GM13976 (cell line): Measurements from ENCODE around the gene EXD1.

Experiments used
- DNase-seq: peaks from one replicate; pipeline ENCODE4 v3.0.0; 2012; ENCODE audit warnings: low spot score
- in situ Hi-C: fragments of 300-500 bp; cut with MboI; formaldehyde crosslinking; loops from one replicate; pipeline ENCODE4 v1.12.0; 2022; ENCODE audit warnings: low sequenced_read_pairs, mixed read lengths, inconsistent platforms; ENCODE audit not compliant: unreplicated experiment
- TF ChIP-seq, protein P1 (sequence below): IDR thresholded peaks from 2 replicates; pipeline ENCODE4 v1.5.1; 2012; ENCODE audit warnings: borderline replicate concordance, mild to moderate bottlenecking; ENCODE audit not compliant: insufficient read depth; ENCODE audit errors: extremely low read depth, missing control alignments, control extremely low read depth

Gene EXD1, protein sequence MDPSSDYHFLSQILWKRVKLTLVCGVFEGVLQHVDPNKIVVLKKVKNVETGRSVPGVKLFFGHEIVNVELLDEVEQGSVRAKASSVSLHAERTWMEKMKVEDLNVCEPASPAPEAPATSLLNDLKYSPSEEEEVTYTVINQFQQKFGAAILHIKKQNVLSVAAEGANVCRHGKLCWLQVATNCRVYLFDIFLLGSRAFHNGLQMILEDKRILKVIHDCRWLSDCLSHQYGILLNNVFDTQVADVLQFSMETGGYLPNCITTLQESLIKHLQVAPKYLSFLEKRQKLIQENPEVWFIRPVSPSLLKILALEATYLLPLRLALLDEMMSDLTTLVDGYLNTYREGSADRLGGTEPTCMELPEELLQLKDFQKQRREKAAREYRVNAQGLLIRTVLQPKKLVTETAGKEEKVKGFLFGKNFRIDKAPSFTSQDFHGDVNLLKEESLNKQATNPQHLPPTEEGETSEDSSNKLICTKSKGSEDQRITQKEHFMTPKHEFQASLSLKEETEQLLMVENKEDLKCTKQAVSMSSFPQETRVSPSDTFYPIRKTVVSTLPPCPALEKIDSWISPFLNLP

GRCh38 chr15:41230650-41231421 lies at the start of gene EXD1, which contains the start of gene CHP1:
Gene EXD1 (minus strand): TSS chr15:41230757. CDS start chr15:41226575, 4,182 bp downstream.
Gene CHP1 (plus strand): TSS chr15:41231268. CDS start chr15:41231383, 115 bp downstream.
- in situ Hi-C loops = no loop called here
- TF ChIP-seq, protein P1, sequence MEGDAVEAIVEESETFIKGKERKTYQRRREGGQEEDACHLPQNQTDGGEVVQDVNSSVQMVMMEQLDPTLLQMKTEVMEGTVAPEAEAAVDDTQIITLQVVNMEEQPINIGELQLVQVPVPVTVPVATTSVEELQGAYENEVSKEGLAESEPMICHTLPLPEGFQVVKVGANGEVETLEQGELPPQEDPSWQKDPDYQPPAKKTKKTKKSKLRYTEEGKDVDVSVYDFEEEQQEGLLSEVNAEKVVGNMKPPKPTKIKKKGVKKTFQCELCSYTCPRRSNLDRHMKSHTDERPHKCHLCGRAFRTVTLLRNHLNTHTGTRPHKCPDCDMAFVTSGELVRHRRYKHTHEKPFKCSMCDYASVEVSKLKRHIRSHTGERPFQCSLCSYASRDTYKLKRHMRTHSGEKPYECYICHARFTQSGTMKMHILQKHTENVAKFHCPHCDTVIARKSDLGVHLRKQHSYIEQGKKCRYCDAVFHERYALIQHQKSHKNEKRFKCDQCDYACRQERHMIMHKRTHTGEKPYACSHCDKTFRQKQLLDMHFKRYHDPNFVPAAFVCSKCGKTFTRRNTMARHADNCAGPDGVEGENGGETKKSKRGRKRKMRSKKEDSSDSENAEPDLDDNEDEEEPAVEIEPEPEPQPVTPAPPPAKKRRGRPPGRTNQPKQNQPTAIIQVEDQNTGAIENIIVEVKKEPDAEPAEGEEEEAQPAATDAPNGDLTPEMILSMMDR = peak; percentile 87
- DNase-seq = peak; percentile 98

DNA sequence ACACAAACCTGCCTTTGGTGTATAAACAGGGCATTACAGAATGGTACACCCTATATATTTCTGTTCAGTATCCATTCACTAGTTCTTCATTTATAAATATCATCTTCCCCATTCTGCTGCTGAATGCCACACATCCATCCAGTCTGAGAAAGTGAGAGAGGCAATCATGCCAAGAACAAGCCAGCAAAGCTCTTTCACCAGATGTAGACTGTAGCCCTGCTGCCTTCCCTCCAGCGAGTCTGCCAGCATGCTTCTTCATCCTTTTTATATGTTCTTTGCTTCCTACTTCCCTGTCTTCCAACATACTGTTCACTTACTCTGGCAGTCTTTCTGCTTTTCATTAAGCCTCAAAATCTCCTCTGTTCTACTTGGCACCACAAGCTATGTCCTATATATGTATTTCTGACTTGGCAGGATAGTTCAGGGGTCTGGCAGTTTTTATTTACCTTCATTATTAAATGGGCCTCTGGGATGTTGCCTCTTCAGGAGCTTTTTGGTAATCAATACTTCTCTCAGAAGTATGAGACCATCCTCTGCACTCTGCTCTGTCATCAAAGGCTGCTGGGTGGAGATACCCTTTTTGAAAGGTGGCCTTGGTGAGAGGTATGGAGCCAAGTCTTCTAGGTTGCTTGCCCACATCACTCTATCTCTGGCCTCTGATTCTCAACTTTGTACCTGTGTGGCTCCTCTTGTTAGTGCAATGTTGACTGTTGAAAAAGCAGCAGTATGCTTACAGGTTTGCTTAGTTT lies 49.2 kb upstream of the EXD1 start:
- in situ Hi-C loops = no loop called here
- DNase-seq = no peak
- TF ChIP-seq, protein P1 = no peak

DNA sequence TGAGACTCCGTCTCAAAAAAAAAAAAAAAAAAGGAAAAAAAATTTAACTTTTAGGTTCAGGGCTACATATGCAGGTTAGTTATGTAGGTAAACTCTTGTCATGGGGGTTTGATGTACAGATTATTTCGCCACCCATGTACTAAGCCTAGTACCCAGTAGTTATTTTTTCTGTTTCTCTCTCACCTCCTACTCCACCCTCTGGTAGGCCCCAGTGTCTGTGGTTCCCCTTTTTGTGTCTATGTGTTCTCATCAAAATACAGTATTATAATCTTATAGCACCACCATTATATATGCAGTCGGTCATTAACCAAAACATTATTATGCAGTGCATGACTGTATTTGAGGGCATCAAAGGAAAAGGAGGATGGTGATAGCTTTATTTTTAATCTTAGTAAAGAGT lies 47.8 kb upstream of the EXD1 start:
- DNase-seq = no peak
- TF ChIP-seq, protein P1 = no peak
- in situ Hi-C loops = no loop called here

DNA sequence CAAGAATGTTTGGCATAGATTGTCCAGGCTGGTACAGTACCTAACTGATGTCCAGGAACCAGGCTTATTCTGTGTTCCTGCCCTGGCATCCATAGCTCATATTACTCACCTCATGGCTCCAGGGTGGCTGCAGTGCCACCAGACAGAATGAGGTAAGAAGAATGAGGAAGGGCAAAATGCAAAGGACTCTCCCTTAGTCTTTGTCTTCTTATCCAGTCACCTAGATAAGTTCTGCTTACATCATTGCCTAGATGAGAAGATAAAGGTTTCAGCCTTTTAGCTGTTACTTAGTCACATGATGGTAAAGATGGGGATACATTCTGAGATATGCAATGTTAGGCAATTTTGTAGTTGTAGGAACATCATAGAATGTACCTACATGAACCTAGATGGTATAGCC lies 46.3 kb upstream of the EXD1 start:
- TF ChIP-seq, protein P1 = no peak
- in situ Hi-C loops = no loop called here
- DNase-seq = no peak

- TF ChIP-seq, protein P1 = no peak
- no peak for DNase-seq
- in situ Hi-C loops = no loop called here
Measured at GRCh38 chr15:41269887-41270286, 39.3 kb upstream of the EXD1 start.

- in situ Hi-C loops = no loop called here
- TF ChIP-seq, protein P1 = no peak
- no peak for DNase-seq
Measured at GRCh38 chr15:41263891-41264351, 33.4 kb upstream of the EXD1 start.
